Activated B cell treated with CpG ODN at 0.5 μM for 24 hours (primary cell): ENCODE results near the gene ASTL. TPM values are rescaled to one million over a fixed set of nuclear protein-coding genes. Genes with fewer than 3 reads are reported as not detected.

Experiments
- ATAC-seq: fragments of 200-7000 bp; cut with Tn5 transposase; one replicate; pipeline ENCODE4 v1.10.0; 2021; ENCODE audit warnings: low read depth, mild to moderate bottlenecking, moderate library complexity
- CTCF ChIA-PET: fragments of 350-600 bp; sonication (Branson Sonifier 250); formaldehyde crosslinking; loops from one replicate; lab custom pipeline; 2021; ENCODE audit warnings: antibody characterized with exemption; lab: Charles Lee
- POLR2A ChIA-PET: fragments of 350-600 bp; sonication (Branson Sonifier 250); formaldehyde crosslinking; loops from one replicate; lab custom pipeline; 2021; ENCODE audit warnings: antibody characterized with exemption; lab: Charles Lee
- DNase-seq: peaks from one replicate; pipeline ENCODE4 v3.0.0; 2022
- H3K27ac Mint-ChIP-seq: one replicate; pipeline ENCODE4 v1.8.0; 2020; ENCODE audit warnings: mixed read lengths
- H3K27me3 Mint-ChIP-seq: one replicate; pipeline ENCODE4 v1.8.0; 2021; ENCODE audit warnings: mixed read lengths
- H3K36me3 Mint-ChIP-seq: one replicate; pipeline ENCODE4 v1.8.0; 2021; ENCODE audit warnings: low read depth, mixed read lengths
- H3K4me1 Mint-ChIP-seq: one replicate; pipeline ENCODE4 v1.8.0; 2021; ENCODE audit warnings: mixed read lengths
- H3K4me3 Mint-ChIP-seq: one replicate; pipeline ENCODE4 v1.8.0; 2020; ENCODE audit warnings: mild to moderate bottlenecking, mixed read lengths
- H3K9me3 Mint-ChIP-seq: one replicate; pipeline ENCODE4 v1.8.0; 2020; ENCODE audit warnings: mixed read lengths
- intact Hi-C: fragments of 100-400 bp; cut with micrococcal nuclease; formaldehyde crosslinking; loops from one replicate; pipeline ENCODE4 v1.15.1; 2024
- total RNA-seq: library from RNA; stranded (reverse); gene quantifications from 2 replicates; pipeline ENCODE4 v1.2.3, GENCODE V29; 2022
- TF ChIP-seq, protein P1 (sequence below): fragments of 200-600 bp; IDR thresholded peaks from one replicate; pipeline ENCODE4 v1.8.0; 2022; ENCODE audit warnings: antibody characterized with exemption, mild to moderate bottlenecking

The ASTL gene
- total RNA-seq, 1 donor from 2014 or later, result 1.6 TPM

DNA sequence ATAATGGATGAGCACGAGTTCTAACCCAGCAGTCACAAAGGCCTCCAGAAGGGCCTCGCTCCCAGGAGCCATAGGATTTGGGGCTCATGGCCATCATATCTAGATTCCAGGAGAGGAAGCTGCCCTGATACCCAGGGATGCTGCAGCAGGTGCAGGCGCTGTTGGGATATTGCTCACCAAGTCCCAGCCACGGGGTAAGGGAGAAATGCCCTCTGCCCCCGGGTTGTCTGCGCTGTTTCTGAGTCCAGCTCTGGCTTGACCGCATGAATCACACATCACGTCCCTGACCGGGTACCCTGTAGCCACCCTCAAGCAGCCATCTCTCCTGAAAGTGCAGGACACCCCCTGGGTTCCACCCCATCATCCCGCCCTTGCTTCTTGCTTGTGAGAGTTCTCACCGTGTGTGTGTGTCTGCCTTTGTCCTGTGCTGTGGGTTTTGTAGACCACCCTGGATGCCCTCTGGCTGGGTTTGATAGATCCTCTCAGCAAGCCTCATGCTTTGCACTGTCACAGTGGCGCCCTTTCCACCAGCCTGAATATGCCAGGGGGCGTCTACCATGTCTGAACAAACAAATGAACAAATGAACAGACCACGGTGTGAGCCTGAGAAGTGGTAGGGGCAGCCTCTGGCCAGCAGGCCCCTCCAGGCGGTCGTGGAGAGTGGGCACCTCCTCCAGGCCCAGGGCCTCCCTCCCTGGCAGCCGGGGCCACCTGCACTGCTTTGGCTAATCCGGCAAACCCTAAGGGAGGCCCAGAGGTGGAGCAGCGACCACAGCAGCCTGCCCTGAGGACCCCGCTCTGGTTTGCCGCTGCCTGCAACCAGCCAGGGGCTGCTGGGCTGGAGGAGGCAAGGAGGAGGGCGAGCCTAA lies 54.1 kb downstream of the ASTL start:
- ATAC-seq (no peak), DNase-seq (no peak)
- ChIA-PET POLR2A (no interaction called here), CTCF (no interaction called here)
- TF ChIP-seq, protein P1, sequence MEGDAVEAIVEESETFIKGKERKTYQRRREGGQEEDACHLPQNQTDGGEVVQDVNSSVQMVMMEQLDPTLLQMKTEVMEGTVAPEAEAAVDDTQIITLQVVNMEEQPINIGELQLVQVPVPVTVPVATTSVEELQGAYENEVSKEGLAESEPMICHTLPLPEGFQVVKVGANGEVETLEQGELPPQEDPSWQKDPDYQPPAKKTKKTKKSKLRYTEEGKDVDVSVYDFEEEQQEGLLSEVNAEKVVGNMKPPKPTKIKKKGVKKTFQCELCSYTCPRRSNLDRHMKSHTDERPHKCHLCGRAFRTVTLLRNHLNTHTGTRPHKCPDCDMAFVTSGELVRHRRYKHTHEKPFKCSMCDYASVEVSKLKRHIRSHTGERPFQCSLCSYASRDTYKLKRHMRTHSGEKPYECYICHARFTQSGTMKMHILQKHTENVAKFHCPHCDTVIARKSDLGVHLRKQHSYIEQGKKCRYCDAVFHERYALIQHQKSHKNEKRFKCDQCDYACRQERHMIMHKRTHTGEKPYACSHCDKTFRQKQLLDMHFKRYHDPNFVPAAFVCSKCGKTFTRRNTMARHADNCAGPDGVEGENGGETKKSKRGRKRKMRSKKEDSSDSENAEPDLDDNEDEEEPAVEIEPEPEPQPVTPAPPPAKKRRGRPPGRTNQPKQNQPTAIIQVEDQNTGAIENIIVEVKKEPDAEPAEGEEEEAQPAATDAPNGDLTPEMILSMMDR, result no peak
- H3K4me1 Mint-ChIP-seq, result no peaks in the 10 kb centered on the region
- H3K9me3 Mint-ChIP-seq, result no peaks in the 10 kb centered on the region
- no peak overlapping the region for H3K4me3 Mint-ChIP-seq
- H3K27me3 Mint-ChIP-seq, result peaks cover 20% of the 10 kb centered on the region
- intact Hi-C loops, result no loop called here
- H3K27ac Mint-ChIP-seq, result no peak overlapping the region
- no peaks in the 10 kb centered on the region for H3K36me3 Mint-ChIP-seq

DNA sequence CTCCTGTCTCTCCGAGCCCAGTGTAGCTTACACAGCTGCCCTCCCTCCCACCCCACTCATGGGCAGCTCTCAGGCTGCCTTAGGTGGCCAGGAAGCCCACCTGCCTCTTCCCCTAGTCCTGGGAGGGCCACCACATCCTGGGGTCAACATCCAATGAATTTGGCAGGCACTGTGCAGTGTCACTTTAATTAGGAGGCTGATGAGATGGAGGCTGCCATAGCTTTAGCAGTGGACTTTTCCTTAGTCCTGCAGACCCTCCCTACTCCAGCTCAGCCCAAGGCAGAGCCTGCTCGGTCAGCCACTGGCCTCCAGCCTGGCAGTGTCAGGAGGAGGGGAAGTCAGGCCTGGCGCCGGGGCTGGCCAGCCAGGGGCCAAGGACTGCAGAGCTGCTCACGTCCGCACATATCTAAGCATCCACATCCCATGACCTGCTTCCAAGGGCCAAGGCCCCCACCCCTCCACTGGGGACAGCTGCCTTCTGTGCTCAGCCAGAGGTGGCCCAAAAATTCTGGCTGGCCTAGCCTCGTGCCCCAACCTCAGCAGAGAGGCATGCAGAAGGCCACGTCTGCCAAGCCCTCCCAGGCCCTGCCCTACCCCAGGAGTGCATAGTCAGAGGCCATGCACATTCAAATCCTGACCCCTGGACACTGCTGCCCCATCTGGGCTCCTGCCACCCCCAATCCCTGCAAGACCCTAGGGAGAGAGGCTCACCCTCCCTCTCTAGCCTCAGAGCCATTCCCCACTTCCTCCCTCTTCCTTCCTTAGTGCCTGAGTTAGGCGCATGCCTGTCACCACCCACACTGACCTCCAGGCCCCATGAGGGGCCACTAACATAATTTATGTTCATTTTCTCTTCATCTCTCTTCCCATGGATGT lies 55.0 kb downstream of the ASTL start:
- H3K27ac Mint-ChIP-seq, result no peak overlapping the region
- H3K4me1 Mint-ChIP-seq, result no peaks in the 10 kb centered on the region
- ChIA-PET POLR2A (no interaction called here), CTCF (no interaction called here)
- ATAC-seq (no peak), DNase-seq (no peak)
- H3K27me3 Mint-ChIP-seq, result peaks cover 20% of the 10 kb centered on the region
- H3K4me3 Mint-ChIP-seq, result no peak overlapping the region
- TF ChIP-seq, protein P1, result no peak
- no peaks in the 10 kb centered on the region for H3K9me3 Mint-ChIP-seq
- no peaks in the 10 kb centered on the region for H3K36me3 Mint-ChIP-seq
- intact Hi-C loops, result no loop called here

DNA sequence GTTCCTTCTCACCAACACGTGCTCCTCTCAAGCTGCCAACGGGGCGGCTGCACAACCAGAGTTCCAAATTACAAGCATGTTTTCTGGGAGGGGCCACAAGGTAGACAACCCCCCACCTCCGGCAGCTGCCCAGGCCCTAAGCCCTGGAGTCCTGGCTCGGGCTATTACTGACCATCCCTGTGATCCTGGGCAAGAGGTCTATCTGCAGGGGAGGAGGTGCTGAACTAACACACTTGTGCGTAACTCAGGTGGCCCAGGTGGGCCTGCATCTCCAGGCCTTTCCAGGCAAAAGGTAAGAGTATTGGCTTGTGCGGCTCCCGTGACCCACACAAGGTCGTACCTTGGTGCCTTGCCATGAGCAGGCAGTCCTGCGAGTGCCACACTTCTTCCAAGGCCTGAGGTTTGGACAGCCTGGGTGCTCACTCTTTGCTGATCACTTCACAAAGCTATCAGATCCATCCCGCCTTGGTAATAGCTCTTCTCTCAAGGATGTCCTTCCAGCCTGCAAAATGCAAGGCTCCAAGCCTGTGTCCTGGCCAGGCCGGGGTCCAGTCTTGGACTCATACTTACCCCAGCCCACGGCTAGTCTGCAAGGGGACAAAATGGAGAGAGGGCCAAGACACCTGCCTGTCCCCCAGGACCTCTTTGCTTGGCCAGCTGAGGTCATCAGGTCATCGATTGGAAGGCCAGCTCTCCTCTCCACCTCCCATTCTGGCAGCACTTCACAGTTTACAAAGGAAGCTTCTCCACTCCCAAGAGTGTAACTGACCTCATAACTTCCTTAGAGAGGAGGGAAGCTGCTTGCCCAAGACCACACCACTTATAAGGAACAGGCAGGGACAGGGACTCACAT lies 55.9 kb downstream of the ASTL start:
- intact Hi-C loops, result no loop called here
- H3K36me3 Mint-ChIP-seq, result no peaks in the 10 kb centered on the region
- ChIA-PET POLR2A (no interaction called here), CTCF (no interaction called here)
- ATAC-seq (no peak), DNase-seq (no peak)
- H3K9me3 Mint-ChIP-seq, result no peaks in the 10 kb centered on the region
- H3K27ac Mint-ChIP-seq, result no peak overlapping the region
- H3K4me3 Mint-ChIP-seq, result no peak overlapping the region
- H3K27me3 Mint-ChIP-seq, result peaks cover 20% of the 10 kb centered on the region
- TF ChIP-seq, protein P1, result no peak
- no peaks in the 10 kb centered on the region for H3K4me1 Mint-ChIP-seq

DNA sequence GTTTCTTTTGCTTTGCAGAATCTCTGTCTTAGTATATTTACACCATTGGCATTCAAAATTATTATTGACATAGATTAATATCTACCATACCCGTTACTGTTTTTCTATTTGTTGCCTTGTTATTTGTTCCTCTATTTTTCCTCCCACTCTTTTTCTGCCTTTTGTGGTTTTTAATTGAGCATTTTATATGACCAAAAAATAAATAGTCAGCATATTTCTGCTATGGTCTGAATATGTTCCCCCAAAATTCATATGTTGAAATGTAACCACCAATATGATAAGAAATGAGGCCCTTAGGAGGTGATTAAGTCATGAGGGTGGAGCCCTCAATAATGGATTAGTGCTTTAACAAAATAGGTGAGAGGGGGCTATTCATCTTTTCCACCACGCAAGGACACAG lies 57.3 kb downstream of the ASTL start:
- no peaks in the 10 kb centered on the region for H3K4me1 Mint-ChIP-seq
- H3K9me3 Mint-ChIP-seq, result peaks cover 6% of the 10 kb centered on the region
- intact Hi-C loops, result no loop called here
- POLR2A ChIA-PET, result no interaction called here
- peaks cover 20% of the 10 kb centered on the region for H3K27me3 Mint-ChIP-seq
- H3K36me3 Mint-ChIP-seq, result no peaks in the 10 kb centered on the region
- ATAC-seq, result no peak
- TF ChIP-seq, protein P1, result no peak
- CTCF ChIA-PET, result no interaction called here
- no peak for DNase-seq
- no peak overlapping the region for H3K27ac Mint-ChIP-seq
- no peak overlapping the region for H3K4me3 Mint-ChIP-seq
